Hepatocyte (in vitro differentiated cells): ENCODE results near the gene HNRNPF.

Experiments used
- CTCF ChIP-seq: fragments of 200-600 bp; sonication (generic); IDR thresholded peaks from 2 replicates; pipeline ENCODE4 v1.5.1; 2016; ENCODE audit warnings: antibody characterized with exemption, mild to moderate bottlenecking; ENCODE audit not compliant: poor library complexity
- EZH2 ChIP-seq: fragments of 200-600 bp; sonication (generic); IDR thresholded peaks from 2 replicates; pipeline ENCODE4 v1.6.1; 2016; ENCODE audit warnings: antibody characterized with exemption, mild to moderate bottlenecking, borderline replicate concordance
- EZH2phosphoT487 ChIP-seq: fragments of 200-600 bp; sonication (generic); IDR thresholded peaks from one replicate; pipeline ENCODE4 v1.6.1; 2018; ENCODE audit warnings: antibody characterized with exemption, mild to moderate bottlenecking, low read depth, moderate library complexity; ENCODE audit not compliant: unreplicated experiment, severe bottlenecking

GRCh38 chr10:43387678-43388032 is 21.3 kb downstream of the HNRNPF start:
- no peak for TF ChIP-seq EZH2phosphoT487
- TF ChIP-seq CTCF, result no peak
- TF ChIP-seq EZH2, result no peak
